Activated CD4-positive, alpha-beta T cell treated with anti-CD3 and anti-CD28 coated beads, Interleukin-2, amount 50 U/mL, for 16 hours (primary cell): ENCODE results near the gene CLMN.
"Not testable (repeated sequence)": the region's sequence is repeated elsewhere in the genome, so short reads cannot be mapped to it uniquely, and the experiment has no call there.

ENCODE experiments used
- DNase-seq: peaks from one replicate; pipeline ENCODE4 v3.0.0-alpha.2; 2020

Gene CLMN

DNA sequence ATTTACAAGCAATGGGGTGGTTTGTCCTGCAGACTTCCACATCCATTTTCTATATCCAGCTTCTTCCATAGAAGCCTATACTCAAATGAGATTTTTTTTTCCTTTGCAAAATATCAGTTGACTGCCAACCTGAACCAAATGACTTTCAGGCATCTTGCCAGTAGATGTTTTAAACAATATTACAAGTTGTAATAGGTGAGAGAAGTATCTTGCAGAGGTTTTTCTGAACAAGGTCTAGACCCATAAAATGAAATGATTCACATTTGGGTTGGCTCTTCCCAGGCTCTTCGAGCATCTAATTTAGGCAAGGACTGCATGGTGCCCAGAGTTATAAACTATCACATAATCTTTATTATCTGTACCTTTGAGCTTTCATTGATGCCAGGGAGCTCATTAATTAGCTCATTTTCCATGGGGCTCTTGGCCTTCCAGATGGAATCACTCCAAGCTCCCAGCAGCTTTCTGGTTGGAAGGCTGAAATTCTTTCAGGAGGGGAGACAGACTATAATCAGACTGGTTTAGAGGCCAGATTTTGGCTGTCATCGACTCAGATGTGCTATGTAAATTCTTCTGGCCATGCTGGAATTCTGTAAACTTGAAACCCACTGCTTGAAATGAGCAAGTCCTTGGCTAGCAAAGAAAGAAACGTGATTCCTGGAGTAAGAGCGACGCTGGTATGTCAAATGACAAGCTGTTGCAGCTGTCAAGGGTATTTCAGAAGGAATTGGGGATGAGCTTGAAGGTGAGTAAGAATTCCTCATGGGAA, 130.2 kb downstream of the CLMN start:
- no peak for DNase-seq

DNA sequence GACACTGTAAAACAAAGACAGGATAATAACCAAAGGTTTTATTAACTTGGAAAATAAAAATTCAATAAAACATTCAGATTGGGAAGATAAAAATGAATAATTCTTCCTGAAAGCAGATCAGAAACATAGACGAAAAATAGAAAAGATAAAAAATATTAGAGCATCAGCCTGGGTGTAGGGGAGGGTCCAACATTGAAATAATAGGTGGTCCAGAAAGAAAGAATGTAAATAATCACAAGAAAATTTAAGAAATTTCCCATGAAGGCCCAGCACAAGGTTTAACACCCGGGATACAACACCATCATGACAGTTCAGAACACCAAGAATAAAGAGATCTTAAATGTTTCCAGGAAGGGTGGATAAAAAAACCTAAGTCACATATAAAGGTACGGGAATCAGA, 131.3 kb downstream of the CLMN start:
- no peak for DNase-seq

- no peak for DNase-seq
These were observed 133.8 kb downstream of the CLMN start for GRCh38 chr14:95185767-95186392.

- DNase-seq: no peak
These were observed 134.5 kb downstream of the CLMN start for GRCh38 chr14:95185033-95185766.

DNA sequence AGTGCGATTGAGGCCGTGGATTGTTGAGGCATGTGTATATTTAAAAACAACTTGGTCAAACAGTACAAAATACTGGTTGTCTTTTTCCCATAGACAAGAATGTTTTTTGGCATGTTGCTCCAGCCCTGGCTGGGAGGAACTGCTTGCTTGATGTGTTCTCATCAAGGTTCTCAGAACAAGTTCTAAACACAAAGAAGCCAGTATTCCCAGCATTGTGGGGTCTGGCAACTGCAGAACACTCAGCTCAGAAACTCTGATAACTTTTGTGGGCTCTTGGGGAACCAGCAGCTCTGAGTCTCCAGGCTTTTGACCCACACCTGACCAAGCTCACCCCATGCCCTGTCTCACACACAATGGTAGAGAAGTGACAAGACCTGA, 135.3 kb downstream of the CLMN start:
- DNase-seq: no peak

- DNase-seq: no peak
These were observed 135.9 kb downstream of the CLMN start for GRCh38 chr14:95183532-95184412.

- DNase-seq: no peak
These were observed 136.6 kb downstream of the CLMN start for GRCh38 chr14:95183082-95183481.

GRCh38 chr14:95182379-95182778, 137.3 kb downstream of the CLMN start:
- no peak for DNase-seq

DNA sequence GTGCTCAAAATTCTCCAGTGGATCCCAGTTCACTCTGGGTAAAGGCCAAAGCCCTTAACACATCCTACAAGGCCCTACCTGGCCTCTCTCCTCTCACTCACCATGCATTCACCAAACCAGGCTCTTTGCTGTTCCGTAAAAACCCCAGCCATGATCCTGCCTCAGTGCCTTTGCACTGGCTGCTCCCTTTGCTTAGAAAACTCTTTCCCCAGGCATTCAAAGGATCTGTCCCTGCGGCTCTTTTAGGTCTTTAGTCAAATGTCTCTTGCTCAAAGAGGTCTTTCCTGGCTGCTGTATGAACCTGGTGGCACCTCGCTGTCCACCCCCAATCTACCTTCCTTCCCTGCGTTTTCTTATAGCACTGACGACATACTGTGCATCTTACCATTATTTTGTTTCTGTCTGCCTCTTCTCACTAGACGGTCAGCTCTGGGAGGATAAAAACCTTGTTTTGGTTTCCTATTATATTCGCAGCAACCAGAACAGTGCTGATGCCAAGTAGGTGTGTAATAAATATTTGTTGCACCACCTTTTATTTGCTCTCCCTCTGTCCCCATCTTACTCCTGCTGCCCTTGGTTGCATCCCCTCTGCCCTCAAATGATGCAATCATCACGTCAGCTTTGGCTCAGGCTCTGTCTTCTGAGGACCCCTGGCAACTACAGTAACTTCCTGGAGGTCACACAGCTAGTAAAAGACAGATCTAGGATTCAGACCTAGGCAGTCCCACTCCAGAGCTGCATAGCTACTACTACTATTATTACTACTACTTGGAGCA, 138.6 kb downstream of the CLMN start:
- DNase-seq: no peak

GRCh38 chr14:95175670-95176069, 144.0 kb downstream of the CLMN start:
- DNase-seq: not testable (repeated sequence)

GRCh38 chr14:95174184-95174792, 145.4 kb downstream of the CLMN start:
- no peak for DNase-seq

DNA sequence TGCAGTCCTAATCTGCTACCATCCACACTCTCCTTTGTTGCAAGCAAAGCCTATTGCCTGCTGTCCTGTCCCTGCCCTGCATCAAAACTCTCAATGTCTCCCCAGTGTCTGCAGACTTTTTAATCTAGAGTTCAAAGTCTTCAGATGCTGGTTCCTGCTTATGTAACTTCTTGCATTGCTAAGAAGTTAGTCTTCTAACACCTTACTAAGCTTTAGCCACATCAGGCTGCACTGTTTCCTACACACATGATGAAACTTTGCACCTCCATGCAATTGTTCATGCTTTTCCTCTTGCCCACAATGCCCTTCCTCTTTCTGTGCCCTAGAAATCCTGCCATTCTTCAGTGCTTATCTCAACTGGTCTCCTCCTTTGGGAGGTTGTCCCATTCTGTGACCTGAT, 146.2 kb downstream of the CLMN start:
- DNase-seq: no peak

- DNase-seq: no peak
These were observed 152.5 kb downstream of the CLMN start for GRCh38 chr14:95167177-95167576.

DNA sequence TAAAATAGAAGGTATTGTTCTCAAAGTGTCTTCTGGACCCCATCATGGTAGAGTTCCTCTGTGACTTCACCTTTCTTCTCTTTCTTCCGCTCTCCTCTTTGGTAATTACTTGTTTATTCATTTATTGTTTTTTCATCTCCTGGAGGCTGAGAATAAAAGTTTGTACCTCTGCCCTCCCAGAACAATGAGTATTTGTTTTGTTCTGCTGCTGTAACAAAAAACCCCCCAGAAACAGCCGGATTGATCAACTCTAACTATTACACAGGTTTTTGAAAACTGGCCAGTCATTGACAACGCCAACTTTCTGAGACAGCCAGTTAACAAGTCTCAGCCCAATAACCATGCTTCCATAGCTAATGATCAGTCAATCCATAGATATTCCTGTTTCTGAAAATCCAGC, 154.2 kb downstream of the CLMN start:
- no peak for DNase-seq

DNA sequence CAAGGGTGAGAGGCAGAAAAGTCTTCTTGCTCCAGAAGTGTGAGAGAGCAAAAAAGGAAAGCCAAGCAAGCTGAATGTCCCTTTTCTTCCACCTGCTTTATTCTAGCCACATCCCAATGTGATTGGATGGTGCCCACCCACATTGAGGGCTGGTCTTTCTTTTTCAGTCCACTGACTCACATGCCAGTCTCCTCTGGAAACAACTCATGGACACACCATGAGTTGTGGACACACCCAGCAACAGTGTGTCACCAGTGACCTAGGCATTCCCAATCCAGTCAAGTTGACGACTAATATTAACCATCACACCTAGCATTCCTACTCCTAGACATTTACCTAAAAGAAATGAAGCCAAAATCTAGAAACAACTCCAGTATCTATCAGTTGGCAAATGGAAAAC, 155.2 kb downstream of the CLMN start:
- DNase-seq: no peak

- DNase-seq: no peak
These were observed 156.0 kb downstream of the CLMN start for GRCh38 chr14:95163666-95164065.

DNA sequence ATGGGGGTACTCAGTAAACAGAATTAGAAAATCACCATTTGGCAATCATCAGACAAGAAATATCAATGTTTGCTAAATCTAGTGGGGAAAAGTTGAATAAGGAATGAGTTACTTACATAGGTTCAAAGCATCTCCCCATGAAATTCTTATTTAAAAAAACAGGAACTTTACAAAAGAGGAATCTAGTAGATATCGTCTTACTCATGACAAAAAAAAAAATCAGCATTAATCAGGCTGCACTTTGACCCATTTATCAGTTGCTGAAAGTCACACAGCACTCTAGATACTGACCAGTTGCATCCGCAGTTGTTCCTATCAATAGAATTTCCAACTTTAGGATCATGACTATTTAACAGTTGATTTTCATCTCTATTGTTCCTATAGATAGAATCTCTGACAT, 156.6 kb downstream of the CLMN start:
- no peak for DNase-seq

GRCh38 chr14:95162641-95163040, 157.1 kb downstream of the CLMN start:
- DNase-seq: no peak

GRCh38 chr14:95157327-95158189, 162.2 kb downstream of the CLMN start, which contains the start of gene DICER1:
Gene DICER1 (minus strand): TSS chr14:95157529. CDS start chr14:95133458, 24,071 bp downstream.
- DNase-seq: peak; percentile 95

- DNase-seq: no peak
These were observed 162.7 kb downstream of the CLMN start for GRCh38 chr14:95157048-95157326.
